Liver (tissue), 9 donors: ENCODE data around the gene MAP3K19. TPM values are rescaled to one million over a fixed set of nuclear protein-coding genes. Genes with fewer than 3 reads are reported as not detected.

Experiments
- DNase-seq: peaks from one replicate; pipeline ENCODE4 v3.0.0-alpha.2; 2017; ENCODE audit warnings: low spot score
- H3K27ac ChIP-seq, 2 donors: one replicate each; pipeline ENCODE4 v1.7.0; 2013; ENCODE audit warnings: inconsistent platforms in 2 of 2, low read length in 2 of 2, control low read depth in 1 of 2, low read depth in 1 of 2, mild to moderate bottlenecking in 1 of 2
- H3K27me3 ChIP-seq, 4 donors: one replicate each; pipeline versions ENCODE4 v1.6.1 to v1.7.0; 2013; ENCODE audit warnings: low read length in 3 of 4, inconsistent platforms in 1 of 4, mild to moderate bottlenecking in 1 of 4, moderate library complexity in 1 of 4; ENCODE audit not compliant: control insufficient read depth in 4 of 4, insufficient read depth in 4 of 4
- H3K36me3 ChIP-seq, 4 donors: one replicate each; pipeline versions ENCODE4 v1.6.1 to v1.7.0; 2013; ENCODE audit warnings: low read length in 3 of 4, mild to moderate bottlenecking in 3 of 4, low read depth in 1 of 4, moderate library complexity in 1 of 4; ENCODE audit not compliant: control insufficient read depth in 4 of 4, insufficient read depth in 3 of 4
- H3K4me1 ChIP-seq, 4 donors: one replicate each; pipeline versions ENCODE4 v1.6.1 to v1.7.0; 2013; ENCODE audit warnings: low read length in 3 of 4, mild to moderate bottlenecking in 3 of 4, moderate library complexity in 1 of 4; ENCODE audit not compliant: control insufficient read depth in 4 of 4, insufficient read depth in 4 of 4
- H3K4me3 ChIP-seq, 3 donors: one replicate each; pipeline versions ENCODE4 v1.6.1 to v1.7.0; 2013; ENCODE audit warnings: low read length in 3 of 3, control low read depth in 1 of 3, low read depth in 1 of 3, mild to moderate bottlenecking in 1 of 3
- H3K9ac ChIP-seq, 2 donors: one replicate each; pipeline ENCODE4 v1.7.0; 2013; ENCODE audit warnings: low read length in 2 of 2, mild to moderate bottlenecking in 2 of 2, moderate library complexity in 2 of 2, control low read depth in 1 of 2, low read depth in 1 of 2
- H3K9me3 ChIP-seq, 4 donors: one replicate each; pipeline versions ENCODE4 v1.6.1 to v1.7.0; 2013; ENCODE audit warnings: low read length in 3 of 4; ENCODE audit not compliant: control insufficient read depth in 4 of 4
- FOXA1 ChIP-seq: IDR thresholded peaks from 2 replicates; pipeline ENCODE4 v1.6.1; 2016; ENCODE audit warnings: antibody characterized with exemption
- GABPA ChIP-seq, 2 donors: IDR thresholded peaks in 1 of 2; conservative IDR thresholded peaks in 1 of 2; 2 replicates each; pipeline ENCODE4 v1.6.1; 2016; ENCODE audit warnings: antibody characterized with exemption in 2 of 2, mild to moderate bottlenecking in 1 of 2, moderate library complexity in 1 of 2
- HNF4A ChIP-seq, 2 donors: conservative IDR thresholded peaks; 2 replicates each; pipeline ENCODE4 v1.6.1; 2016; ENCODE audit warnings: antibody characterized with exemption in 2 of 2, mild to moderate bottlenecking in 2 of 2
- JUND ChIP-seq, 2 donors: IDR thresholded peaks; 2 replicates each; pipeline ENCODE4 v1.6.1; 2016; ENCODE audit warnings: antibody characterized with exemption in 2 of 2
- MAX ChIP-seq: IDR thresholded peaks from 2 replicates; pipeline ENCODE4 v1.6.1; 2016; ENCODE audit warnings: antibody characterized with exemption
- NR2F2 ChIP-seq: IDR thresholded peaks from 2 replicates; pipeline ENCODE4 v1.6.1; 2016; ENCODE audit warnings: antibody characterized with exemption
- RAD21 ChIP-seq, 2 donors: IDR thresholded peaks; 2 replicates each; pipeline ENCODE4 v1.6.1; 2016; ENCODE audit warnings: antibody characterized with exemption in 2 of 2, mild to moderate bottlenecking in 2 of 2
- REST ChIP-seq: IDR thresholded peaks from 2 replicates; pipeline ENCODE4 v1.6.1; 2016; ENCODE audit warnings: antibody characterized with exemption, mild to moderate bottlenecking
- RXRA ChIP-seq, 2 donors: IDR thresholded peaks; 2 replicates each; pipeline ENCODE4 v1.6.1; 2017 to 2018; ENCODE audit warnings: antibody characterized with exemption in 2 of 2, mild to moderate bottlenecking in 1 of 2
- SP1 ChIP-seq: IDR thresholded peaks from 2 replicates; pipeline ENCODE4 v1.6.1; 2018; ENCODE audit warnings: antibody characterized with exemption, mild to moderate bottlenecking
- YY1 ChIP-seq: IDR thresholded peaks from 2 replicates; pipeline ENCODE4 v1.6.1; 2016; ENCODE audit warnings: antibody characterized with exemption, mild to moderate bottlenecking
- WGBS: extraction: QIAGEN DNeasy Blood & Tissue Kit; methylation state at CpG from one replicate; pipeline ENCODE4 v1.1.7; 2013; 5-methylcytosine and 5-hydroxymethylcytosine counted together
- polyA plus RNA-seq, 2 donors: library from polyadenylated mRNA; stranded (reverse) in 1 of 2; unstranded in 1 of 2; fragments of 200-250 nt in 1 of 2; fragments of >200 nt in 1 of 2; fragmentation: Nextera tagmentation in 1 of 2; extraction: Ambion mirVana in 1 of 2; gene quantifications; one replicate each; pipeline versions ENCODE4 v1.2.1 to v1.2.3, GENCODE V29; 2013 to 2015
- total RNA-seq, 2 donors: library from RNA; depleted of rRNA; stranded (reverse); fragments of >200 nt; gene quantifications; one replicate each; pipeline ENCODE4 v1.2.3, GENCODE V29; 2014
- TF ChIP-seq, protein P1 (sequence below): IDR thresholded peaks from 2 replicates; pipeline ENCODE4 v1.6.1; 2016; ENCODE audit warnings: antibody characterized with exemption
- TF ChIP-seq, protein P2 (sequence below): fragments of 150-350 bp; IDR thresholded peaks from 2 replicates; pipeline ENCODE4 v1.5.1; 2017; ENCODE audit warnings: improper control_type of control experiment, low read depth, low read length; ENCODE audit not compliant: missing input control
- TF ChIP-seq, protein P3 (sequence below): IDR thresholded peaks from 2 replicates; pipeline ENCODE4 v1.6.1; 2016; ENCODE audit warnings: antibody characterized with exemption
- donor health status: healthy.
- donor health status: healthy.
- donor health status: healthy.
- donor health status: healthy.
- donor health status: healthy.

MAP3K19 gene
- total and polyA plus RNA-seq, 4 donors, result not detected

- DNase-seq, result no peak
- peaks cover 0 to 2% (median 0%) of the 10 kb centered on the region in 4 donors for H3K9me3 ChIP-seq
- no peak overlapping the region for H3K9ac ChIP-seq
- 96% methylated on average over 3 of the region's 3 CpGs for WGBS
- peaks cover 0 to 3% (median 0%) of the 10 kb centered on the region in 4 donors for H3K36me3 ChIP-seq
- no peak overlapping the region for H3K27ac ChIP-seq
- H3K27me3 ChIP-seq, result no peaks in the 10 kb centered on the region
- peaks cover 0 to 5% (median under 1%) of the 10 kb centered on the region in 4 donors for H3K4me1 ChIP-seq
- TF ChIP-seq, protein P1, sequence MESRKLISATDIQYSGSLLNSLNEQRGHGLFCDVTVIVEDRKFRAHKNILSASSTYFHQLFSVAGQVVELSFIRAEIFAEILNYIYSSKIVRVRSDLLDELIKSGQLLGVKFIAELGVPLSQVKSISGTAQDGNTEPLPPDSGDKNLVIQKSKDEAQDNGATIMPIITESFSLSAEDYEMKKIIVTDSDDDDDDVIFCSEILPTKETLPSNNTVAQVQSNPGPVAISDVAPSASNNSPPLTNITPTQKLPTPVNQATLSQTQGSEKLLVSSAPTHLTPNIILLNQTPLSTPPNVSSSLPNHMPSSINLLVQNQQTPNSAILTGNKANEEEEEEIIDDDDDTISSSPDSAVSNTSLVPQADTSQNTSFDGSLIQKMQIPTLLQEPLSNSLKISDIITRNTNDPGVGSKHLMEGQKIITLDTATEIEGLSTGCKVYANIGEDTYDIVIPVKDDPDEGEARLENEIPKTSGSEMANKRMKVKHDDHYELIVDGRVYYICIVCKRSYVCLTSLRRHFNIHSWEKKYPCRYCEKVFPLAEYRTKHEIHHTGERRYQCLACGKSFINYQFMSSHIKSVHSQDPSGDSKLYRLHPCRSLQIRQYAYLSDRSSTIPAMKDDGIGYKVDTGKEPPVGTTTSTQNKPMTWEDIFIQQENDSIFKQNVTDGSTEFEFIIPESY, result no peak
- TF ChIP-seq MAX (no peak), YY1 (no peak), HNF4A (conservative IDR thresholded peaks at IDR 0.05) (no peak), FOXA1 (no peak), REST (no peak), RAD21 (IDR thresholded peaks at IDR 0.05) (no peak), JUND (IDR thresholded peaks at IDR 0.05) (no peak), RXRA (IDR thresholded peaks at IDR 0.05) (no peak), GABPA (IDR thresholded peaks at IDR 0.05 in 1 of 2, conservative IDR thresholded peaks at IDR 0.05 in 1 of 2) (no peak), NR2F2 (no peak), SP1 (no peak)
- TF ChIP-seq, protein P2, sequence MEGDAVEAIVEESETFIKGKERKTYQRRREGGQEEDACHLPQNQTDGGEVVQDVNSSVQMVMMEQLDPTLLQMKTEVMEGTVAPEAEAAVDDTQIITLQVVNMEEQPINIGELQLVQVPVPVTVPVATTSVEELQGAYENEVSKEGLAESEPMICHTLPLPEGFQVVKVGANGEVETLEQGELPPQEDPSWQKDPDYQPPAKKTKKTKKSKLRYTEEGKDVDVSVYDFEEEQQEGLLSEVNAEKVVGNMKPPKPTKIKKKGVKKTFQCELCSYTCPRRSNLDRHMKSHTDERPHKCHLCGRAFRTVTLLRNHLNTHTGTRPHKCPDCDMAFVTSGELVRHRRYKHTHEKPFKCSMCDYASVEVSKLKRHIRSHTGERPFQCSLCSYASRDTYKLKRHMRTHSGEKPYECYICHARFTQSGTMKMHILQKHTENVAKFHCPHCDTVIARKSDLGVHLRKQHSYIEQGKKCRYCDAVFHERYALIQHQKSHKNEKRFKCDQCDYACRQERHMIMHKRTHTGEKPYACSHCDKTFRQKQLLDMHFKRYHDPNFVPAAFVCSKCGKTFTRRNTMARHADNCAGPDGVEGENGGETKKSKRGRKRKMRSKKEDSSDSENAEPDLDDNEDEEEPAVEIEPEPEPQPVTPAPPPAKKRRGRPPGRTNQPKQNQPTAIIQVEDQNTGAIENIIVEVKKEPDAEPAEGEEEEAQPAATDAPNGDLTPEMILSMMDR, result no peak
- TF ChIP-seq, protein P3, sequence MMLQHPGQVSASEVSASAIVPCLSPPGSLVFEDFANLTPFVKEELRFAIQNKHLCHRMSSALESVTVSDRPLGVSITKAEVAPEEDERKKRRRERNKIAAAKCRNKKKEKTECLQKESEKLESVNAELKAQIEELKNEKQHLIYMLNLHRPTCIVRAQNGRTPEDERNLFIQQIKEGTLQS, result no peak
- H3K4me3 ChIP-seq, result no peak overlapping the region
These were observed 25.1 kb upstream of the MAP3K19 start for GRCh38 chr2:135072125-135072997.
